GM20000 (cell line): ENCODE measurements around the gene NMT1.
A peak's percentile ranks its signal among the peaks of the same experiment; 100 is the strongest.

Experiments used
- DNase-seq: peaks from one replicate; pipeline ENCODE4 v3.0.0; 2012; ENCODE audit warnings: low spot score
- CTCF ChIP-seq: IDR thresholded peaks from 2 replicates; pipeline ENCODE4 v1.5.1; 2012; ENCODE audit warnings: mild to moderate bottlenecking, control low read depth; ENCODE audit errors: extremely low read depth, missing control alignments

The NMT1 gene

GRCh38 chr17:45029758-45030423, 31.2 kb upstream of the NMT1 start:
- TF ChIP-seq CTCF, result no peak
- peak; percentile 61 for DNase-seq

- no peak for DNase-seq
- TF ChIP-seq CTCF, result no peak
Measured at GRCh38 chr17:45030733-45031132, 30.4 kb upstream of the NMT1 start.

- TF ChIP-seq CTCF, result no peak
- no peak for DNase-seq
Measured at GRCh38 chr17:45031231-45032173, 29.6 kb upstream of the NMT1 start.

GRCh38 chr17:45032174-45032541, 29.0 kb upstream of the NMT1 start:
- no peak for TF ChIP-seq CTCF
- no peak for DNase-seq

DNA sequence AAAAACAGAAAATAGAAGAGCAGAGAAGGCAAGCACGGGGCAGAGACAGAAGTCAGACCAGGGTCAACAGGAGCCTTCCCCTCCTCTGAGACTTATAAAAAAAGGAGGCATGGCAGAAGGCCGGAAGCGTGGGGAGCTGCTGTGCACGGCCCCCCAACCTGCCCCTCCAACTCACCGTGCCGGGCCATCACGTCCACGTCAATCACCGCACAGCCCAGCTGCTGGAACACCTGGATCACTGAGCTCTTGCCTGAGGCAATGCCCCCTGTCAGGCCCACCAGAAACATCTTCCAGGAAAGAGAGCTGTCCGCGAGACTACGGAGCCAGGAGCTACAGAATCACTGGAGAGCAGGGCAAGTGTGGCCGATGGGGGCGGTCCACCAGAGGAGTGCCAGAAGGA, 26.5 kb upstream of the NMT1 start:
- no peak for DNase-seq
- TF ChIP-seq CTCF, result no peak

GRCh38 chr17:45035848-45036247, 25.3 kb upstream of the NMT1 start:
- no peak for TF ChIP-seq CTCF
- DNase-seq, result no peak

DNA sequence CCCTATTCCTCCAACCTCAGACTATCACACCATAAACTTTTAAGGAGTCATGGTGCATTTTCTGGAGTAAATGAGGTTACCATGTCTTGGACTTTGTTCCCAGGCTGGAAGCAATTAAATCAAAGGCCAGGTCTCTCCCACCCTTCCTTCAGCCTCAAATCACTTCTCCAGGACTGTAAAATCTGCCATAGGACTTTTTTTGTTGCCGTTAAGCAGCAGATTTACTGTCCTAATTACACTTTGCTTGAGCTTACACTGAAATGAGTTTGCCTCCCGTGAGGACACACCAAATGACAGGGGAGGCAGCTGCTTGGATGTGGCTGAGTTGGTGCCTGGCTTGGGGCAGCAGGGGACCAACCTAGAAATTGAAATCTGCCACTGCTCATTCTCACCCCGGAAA, 24.4 kb upstream of the NMT1 start:
- DNase-seq, result no peak
- no peak for TF ChIP-seq CTCF
